ENCODE results near the gene F8A1.

DNA sequence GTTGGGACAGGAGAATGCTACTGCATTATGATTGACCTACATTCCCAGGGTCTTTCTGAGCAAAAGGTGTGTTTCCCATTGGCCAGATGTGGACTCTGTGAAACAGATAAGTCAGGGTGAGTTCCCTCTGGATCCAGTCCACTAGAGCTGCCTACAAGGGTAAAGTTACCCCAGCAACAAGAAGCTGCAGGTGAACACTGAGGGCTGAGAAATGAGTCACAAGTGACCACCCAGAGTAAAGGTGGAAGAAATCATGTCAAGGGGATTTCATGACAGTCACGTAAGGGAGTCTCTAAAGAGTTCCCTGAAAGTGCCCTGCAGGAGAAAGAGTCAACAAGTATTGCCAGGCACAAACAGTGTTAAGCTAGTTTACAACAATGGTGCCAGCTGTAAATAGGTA, 16.3 kb downstream of the F8A1 start:
- TF ChIP-seq, protein P1, sequence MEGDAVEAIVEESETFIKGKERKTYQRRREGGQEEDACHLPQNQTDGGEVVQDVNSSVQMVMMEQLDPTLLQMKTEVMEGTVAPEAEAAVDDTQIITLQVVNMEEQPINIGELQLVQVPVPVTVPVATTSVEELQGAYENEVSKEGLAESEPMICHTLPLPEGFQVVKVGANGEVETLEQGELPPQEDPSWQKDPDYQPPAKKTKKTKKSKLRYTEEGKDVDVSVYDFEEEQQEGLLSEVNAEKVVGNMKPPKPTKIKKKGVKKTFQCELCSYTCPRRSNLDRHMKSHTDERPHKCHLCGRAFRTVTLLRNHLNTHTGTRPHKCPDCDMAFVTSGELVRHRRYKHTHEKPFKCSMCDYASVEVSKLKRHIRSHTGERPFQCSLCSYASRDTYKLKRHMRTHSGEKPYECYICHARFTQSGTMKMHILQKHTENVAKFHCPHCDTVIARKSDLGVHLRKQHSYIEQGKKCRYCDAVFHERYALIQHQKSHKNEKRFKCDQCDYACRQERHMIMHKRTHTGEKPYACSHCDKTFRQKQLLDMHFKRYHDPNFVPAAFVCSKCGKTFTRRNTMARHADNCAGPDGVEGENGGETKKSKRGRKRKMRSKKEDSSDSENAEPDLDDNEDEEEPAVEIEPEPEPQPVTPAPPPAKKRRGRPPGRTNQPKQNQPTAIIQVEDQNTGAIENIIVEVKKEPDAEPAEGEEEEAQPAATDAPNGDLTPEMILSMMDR (IDR thresholded peaks at IDR 0.05), result no peak
- TF ChIP-seq RAD21 (IDR thresholded peaks at IDR 0.05; ENCODE audit: low read length), result no peak

Data from SK-N-SH (cell line).